Smooth muscle cell (in vitro differentiated cells): ENCODE measurements around the gene MTMR3. TPM values are rescaled to one million over a fixed set of nuclear protein-coding genes. Genes with fewer than 3 reads are reported as not detected.

Experiments used
- DNase-seq: peaks from one replicate; lab custom pipeline; 2025; ENCODE audit not compliant: unreplicated experiment; lab: John Stamatoyannopoulos, UW
- H2AFZ ChIP-seq: fragments of 200-600 bp; sonication (generic); 2 replicates; pipeline ENCODE4 v1.6.0; 2016; ENCODE audit warnings: antibody characterized with exemption, low read depth, mild to moderate bottlenecking
- H3F3A ChIP-seq: fragments of 200-600 bp; sonication (generic); 2 replicates; pipeline ENCODE4 v1.6.0; 2017; ENCODE audit warnings: antibody characterized with exemption, low read depth
- H3K27ac ChIP-seq: fragments of 200-600 bp; sonication (generic); 2 replicates; pipeline ENCODE4 v1.5.1; 2016; ENCODE audit warnings: low read depth, mild to moderate bottlenecking
- H3K27me3 ChIP-seq: fragments of 200-600 bp; sonication (generic); 2 replicates; pipeline ENCODE4 v1.6.1; 2016; ENCODE audit warnings: low read depth, mild to moderate bottlenecking
- H3K36me3 ChIP-seq: fragments of 200-600 bp; sonication (generic); 2 replicates; pipeline ENCODE4 v1.5.1; 2016; ENCODE audit warnings: low read depth
- H3K4me1 ChIP-seq: fragments of 200-600 bp; sonication (generic); 2 replicates; pipeline ENCODE4 v1.5.1; 2016; ENCODE audit warnings: low read depth
- H3K4me2 ChIP-seq: fragments of 200-600 bp; sonication (generic); 2 replicates; pipeline ENCODE4 v1.6.0; 2016; ENCODE audit warnings: mild to moderate bottlenecking
- H3K4me3 ChIP-seq: fragments of 200-600 bp; sonication (generic); 2 replicates; pipeline ENCODE4 v1.5.1; 2016; ENCODE audit warnings: mild to moderate bottlenecking
- H3K79me2 ChIP-seq: fragments of 200-600 bp; sonication (generic); 2 replicates; pipeline ENCODE4 v1.6.0; 2016; ENCODE audit warnings: low read depth, mild to moderate bottlenecking
- H3K9ac ChIP-seq: fragments of 200-600 bp; sonication (generic); 2 replicates; pipeline ENCODE4 v1.6.0; 2016; ENCODE audit warnings: low read depth
- H3K9me3 ChIP-seq: fragments of 200-600 bp; sonication (generic); replicated peaks from 2 replicates; pipeline ENCODE4 v1.5.1; 2016; ENCODE audit warnings: low read depth
- H4K20me1 ChIP-seq: fragments of 200-600 bp; sonication (generic); 2 replicates; pipeline ENCODE4 v1.6.0; 2016; ENCODE audit warnings: low read depth
- CTCF ChIP-seq: fragments of 200-600 bp; sonication (generic); IDR thresholded peaks from 2 replicates; pipeline ENCODE4 v1.5.1; 2017; ENCODE audit warnings: borderline replicate concordance, mild to moderate bottlenecking, antibody characterized with exemption; ENCODE audit not compliant: insufficient read depth, poor library complexity, severe bottlenecking
- WGBS: methylation state at CpG from one replicate; pipeline ENCODE4 v1.1.7; 2016; ENCODE audit warnings: low lambda C conversion rate; 5-methylcytosine and 5-hydroxymethylcytosine counted together
- polyA plus RNA-seq: library from polyadenylated mRNA; unstranded; fragments of >200 nt; fragmentation: Nextera tagmentation; extraction: Ambion mirVana; gene quantifications from 2 replicates; pipeline ENCODE4 v1.2.1, GENCODE V29; 2016
- total RNA-seq: library from RNA; depleted of rRNA; stranded (reverse); fragments of >200 nt; gene quantifications from 2 replicates; pipeline ENCODE4 v1.2.3, GENCODE V29; 2014

MTMR3 gene
- total and polyA plus RNA-seq, 2 experiments from 2014 or later, result 15.8 to 48.9 TPM

GRCh38 chr22:29926057-29926456 is 43.1 kb downstream of the MTMR3 start:
- no peaks in the 10 kb centered on the region for H3K9me3 ChIP-seq
- H2AFZ ChIP-seq, result no peak overlapping the region
- H3K4me3 ChIP-seq, result no peak overlapping the region
- H3K9ac ChIP-seq, result no peak overlapping the region
- peaks cover 99% of the 10 kb centered on the region for H4K20me1 ChIP-seq
- H3K4me2 ChIP-seq, result no peak overlapping the region
- TF ChIP-seq CTCF, result no peak
- H3K79me2 ChIP-seq, result peaks cover 99% of the 10 kb centered on the region
- no peak overlapping the region for H3K27ac ChIP-seq
- H3K27me3 ChIP-seq, result no peaks in the 10 kb centered on the region
- DNase-seq, result no peak
- no peaks in the 10 kb centered on the region for H3K36me3 ChIP-seq
- H3F3A ChIP-seq, result no peaks in the 10 kb centered on the region
- no peaks in the 10 kb centered on the region for H3K4me1 ChIP-seq
- 96% methylated on average over 4 of the region's 4 CpGs for WGBS

GRCh38 chr22:29932136-29932535 is 49.2 kb downstream of the MTMR3 start:
- Histone ChIP-seq H3K4me3 (no peak overlapping the region), H3K79me2 (peaks cover 97% of the 10 kb centered on the region), H3K27ac (no peak overlapping the region), H3K4me1 (no peaks in the 10 kb centered on the region), H3K4me2 (no peak overlapping the region), H3K27me3 (no peaks in the 10 kb centered on the region), H4K20me1 (peaks cover 100% of the 10 kb centered on the region), H3K9ac (no peak overlapping the region), H3K9me3 (no peaks in the 10 kb centered on the region), H3F3A (no peaks in the 10 kb centered on the region), H2AFZ (no peak overlapping the region), H3K36me3 (no peaks in the 10 kb centered on the region)
- no peak for TF ChIP-seq CTCF
- DNase-seq, result no peak
- 98% methylated on average over 2 of the region's 2 CpGs for WGBS

GRCh38 chr22:29933619-29934018 is 50.6 kb downstream of the MTMR3 start:
- Histone ChIP-seq H3K9ac (no peak overlapping the region), H4K20me1 (peaks cover 100% of the 10 kb centered on the region), H3K36me3 (no peaks in the 10 kb centered on the region), H2AFZ (no peak overlapping the region), H3K4me1 (no peaks in the 10 kb centered on the region), H3K27me3 (no peaks in the 10 kb centered on the region), H3K4me3 (no peak overlapping the region), H3K27ac (no peak overlapping the region), H3K4me2 (no peak overlapping the region), H3F3A (no peaks in the 10 kb centered on the region), H3K79me2 (peaks cover 97% of the 10 kb centered on the region), H3K9me3 (no peaks in the 10 kb centered on the region)
- DNase-seq, result no peak
- TF ChIP-seq CTCF, result no peak
- 93% methylated on average over 1 of the region's 1 CpG for WGBS

- no peaks in the 10 kb centered on the region for H3K27me3 ChIP-seq
- no peak for DNase-seq
- H2AFZ ChIP-seq, result no peak overlapping the region
- TF ChIP-seq CTCF, result no peak
- no peak overlapping the region for H3K4me3 ChIP-seq
- H3F3A ChIP-seq, result no peaks in the 10 kb centered on the region
- WGBS, result 97% methylated on average over 2 of the region's 2 CpGs
- H4K20me1 ChIP-seq, result peaks cover 100% of the 10 kb centered on the region
- no peak overlapping the region for H3K9ac ChIP-seq
- no peaks in the 10 kb centered on the region for H3K9me3 ChIP-seq
- H3K36me3 ChIP-seq, result no peaks in the 10 kb centered on the region
- H3K27ac ChIP-seq, result no peak overlapping the region
- no peaks in the 10 kb centered on the region for H3K4me1 ChIP-seq
- peaks cover 97% of the 10 kb centered on the region for H3K79me2 ChIP-seq
- no peak overlapping the region for H3K4me2 ChIP-seq
These were observed 51.6 kb downstream of the MTMR3 start for GRCh38 chr22:29934596-29934995.
